Esophagus muscularis mucosa (tissue), 4 donors: ENCODE data around the gene GLCE. TPM values are rescaled to one million over a fixed set of nuclear protein-coding genes. Genes with fewer than 3 reads are reported as not detected.

Experiments used
- DNase-seq: peaks from one replicate; pipeline ENCODE4 v3.0.0-alpha.2; 2017; ENCODE audit errors: extremely low spot score
- H3K27ac ChIP-seq, 4 donors: fragments of 200-600 bp; sonication (generic); replicated peaks in 1 of 4; 1 replicate in 3 of 4; 2 replicates in 1 of 4; pipeline ENCODE4 v1.5.1; 2016 to 2019; ENCODE audit warnings: mild to moderate bottlenecking in 1 of 4
- H3K27me3 ChIP-seq, 4 donors: fragments of 200-600 bp; sonication (generic); one replicate each; pipeline versions ENCODE4 v1.5.1 to v1.6.0; 2016 to 2019
- H3K36me3 ChIP-seq, 4 donors: fragments of 200-600 bp; sonication (generic); one replicate each; pipeline ENCODE4 v1.5.1; 2016 to 2019
- H3K4me1 ChIP-seq, 4 donors: fragments of 200-600 bp; sonication (generic); one replicate each; pipeline ENCODE4 v1.5.1; 2016 to 2019
- H3K4me3 ChIP-seq, 4 donors: fragments of 200-600 bp; sonication (generic); 1 replicate in 2 of 4; 2 replicates in 2 of 4; pipeline ENCODE4 v1.5.1; 2016 to 2019; ENCODE audit warnings: mild to moderate bottlenecking in 4 of 4, moderate library complexity in 1 of 4
- H3K9me3 ChIP-seq, 4 donors: fragments of 200-600 bp; sonication (generic); 1 replicate in 3 of 4; 2 replicates in 1 of 4; pipeline ENCODE4 v1.5.1; 2016 to 2019
- EP300 ChIP-seq: sonication (generic); formaldehyde crosslinking; IDR thresholded peaks from one replicate; pipeline ENCODE4 v1.6.1; 2017; ENCODE audit warnings: antibody characterized with exemption
- POLR2A ChIP-seq: fragments of 450-650 bp; IDR thresholded peaks from one replicate; pipeline ENCODE4 v1.6.1; 2017; ENCODE audit warnings: antibody characterized with exemption, moderate library complexity, mild to moderate bottlenecking, low read depth
- POLR2AphosphoS5 ChIP-seq, 2 donors: sonication (generic); formaldehyde crosslinking; IDR thresholded peaks; one replicate each; pipeline ENCODE4 v1.6.1; 2017; ENCODE audit warnings: antibody characterized with exemption in 2 of 2
- WGBS: methylation state at CpG from one replicate; pipeline ENCODE4 v1.1.5; 2018; 5-methylcytosine and 5-hydroxymethylcytosine counted together
- intact Hi-C: fragments of 100-400 bp; cut with DNase I; formaldehyde crosslinking; loops from one replicate; pipeline ENCODE4 v1.15.1; 2023
- total RNA-seq, 4 donors: library from RNA; depleted of rRNA; stranded (reverse); fragments of >200 nt; gene quantifications; one replicate each; pipeline versions ENCODE4 v1.1.0 to v1.2.1, GENCODE V29; 2016
- TF ChIP-seq, protein P1 (sequence below), 3 experiments: fragments of 200-600 bp in 2 of 3; fragments of 450-650 bp in 1 of 3; sonication (generic) in 2 of 3; IDR thresholded peaks; one replicate each; pipeline ENCODE4 v1.5.1; 2017 to 2019; ENCODE audit warnings: antibody characterized with exemption in 3 of 3, mild to moderate bottlenecking in 2 of 3, moderate library complexity in 1 of 3

The GLCE gene
- total RNA-seq, 4 donors from 2014 or later, result 9.6 to 13.2 (median 9.8) TPM

GRCh38 chr15:69133862-69134519, 26.4 kb upstream of the GLCE start:
- H3K4me3 ChIP-seq, result no peak overlapping the region
- TF ChIP-seq POLR2AphosphoS5 (IDR thresholded peaks at IDR 0.05), result no peak
- TF ChIP-seq POLR2A, result no peak
- TF ChIP-seq, protein P1, sequence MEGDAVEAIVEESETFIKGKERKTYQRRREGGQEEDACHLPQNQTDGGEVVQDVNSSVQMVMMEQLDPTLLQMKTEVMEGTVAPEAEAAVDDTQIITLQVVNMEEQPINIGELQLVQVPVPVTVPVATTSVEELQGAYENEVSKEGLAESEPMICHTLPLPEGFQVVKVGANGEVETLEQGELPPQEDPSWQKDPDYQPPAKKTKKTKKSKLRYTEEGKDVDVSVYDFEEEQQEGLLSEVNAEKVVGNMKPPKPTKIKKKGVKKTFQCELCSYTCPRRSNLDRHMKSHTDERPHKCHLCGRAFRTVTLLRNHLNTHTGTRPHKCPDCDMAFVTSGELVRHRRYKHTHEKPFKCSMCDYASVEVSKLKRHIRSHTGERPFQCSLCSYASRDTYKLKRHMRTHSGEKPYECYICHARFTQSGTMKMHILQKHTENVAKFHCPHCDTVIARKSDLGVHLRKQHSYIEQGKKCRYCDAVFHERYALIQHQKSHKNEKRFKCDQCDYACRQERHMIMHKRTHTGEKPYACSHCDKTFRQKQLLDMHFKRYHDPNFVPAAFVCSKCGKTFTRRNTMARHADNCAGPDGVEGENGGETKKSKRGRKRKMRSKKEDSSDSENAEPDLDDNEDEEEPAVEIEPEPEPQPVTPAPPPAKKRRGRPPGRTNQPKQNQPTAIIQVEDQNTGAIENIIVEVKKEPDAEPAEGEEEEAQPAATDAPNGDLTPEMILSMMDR (IDR thresholded peaks at IDR 0.05), result no peak
- TF ChIP-seq EP300, result no peak
- no peaks in the 10 kb centered on the region for H3K36me3 ChIP-seq
- no peaks in the 10 kb centered on the region for H3K4me1 ChIP-seq
- DNase-seq, result no peak
- H3K9me3 ChIP-seq, result no peaks in the 10 kb centered on the region
- H3K27ac ChIP-seq, result no peak overlapping the region
- whole genome bisulfite sequencing, result 86% methylated on average over 5 of the region's 5 CpGs
- H3K27me3 ChIP-seq, result peaks cover 0 to 23% (median 0%) of the 10 kb centered on the region in 4 donors
- intact Hi-C loops, result no loop called here

DNA sequence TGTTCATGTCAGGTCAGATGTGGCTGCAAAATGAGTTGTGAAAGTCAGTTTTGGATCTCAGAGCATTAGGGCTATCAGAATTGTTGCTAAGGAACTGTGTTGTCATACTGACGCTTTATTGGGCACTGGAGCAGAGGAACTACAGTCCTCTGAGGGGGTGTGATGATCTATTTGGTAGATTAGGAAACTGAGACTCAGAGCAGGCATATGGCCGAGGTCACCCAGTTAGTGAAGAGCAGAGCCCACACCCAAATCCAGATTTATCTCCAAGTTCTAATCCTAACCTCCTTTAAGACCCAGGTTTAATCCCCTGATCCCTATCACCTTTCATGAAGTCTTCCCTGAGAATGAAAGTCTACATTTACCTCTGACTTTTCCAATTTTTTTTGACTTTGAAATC, 25.6 kb upstream of the GLCE start:
- intact Hi-C loops, result no loop called here
- no peaks in the 10 kb centered on the region for H3K36me3 ChIP-seq
- no peak overlapping the region for H3K27ac ChIP-seq
- no peak for TF ChIP-seq POLR2AphosphoS5 (IDR thresholded peaks at IDR 0.05)
- TF ChIP-seq POLR2A, result no peak
- TF ChIP-seq, protein P1 (IDR thresholded peaks at IDR 0.05), result no peak
- TF ChIP-seq EP300, result no peak
- no peaks in the 10 kb centered on the region for H3K9me3 ChIP-seq
- peaks cover 0 to 28% (median 0%) of the 10 kb centered on the region in 4 donors for H3K27me3 ChIP-seq
- WGBS, result 85% methylated on average over 2 of the region's 2 CpGs
- no peak for DNase-seq
- H3K4me1 ChIP-seq, result no peaks in the 10 kb centered on the region
- H3K4me3 ChIP-seq, result no peak overlapping the region

DNA sequence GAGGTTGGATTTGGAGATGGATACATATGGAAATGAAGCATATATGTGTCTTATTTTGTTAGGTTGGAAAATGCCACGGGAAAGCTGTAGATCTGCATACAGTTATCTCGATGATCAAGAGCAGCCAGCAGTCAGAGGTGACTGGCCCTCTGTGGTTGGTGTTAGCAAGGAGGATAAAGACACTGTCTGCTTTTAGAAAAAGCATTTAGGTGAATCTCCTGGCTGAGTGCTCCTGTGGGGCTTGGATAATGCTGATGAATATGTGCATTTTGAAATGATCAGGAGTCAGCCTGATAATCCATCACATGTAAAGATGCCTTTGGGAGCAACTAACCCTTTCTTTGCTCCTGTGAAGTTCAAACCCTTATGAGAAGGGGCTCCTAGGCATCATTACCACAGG, 24.9 kb upstream of the GLCE start:
- no peaks in the 10 kb centered on the region for H3K4me1 ChIP-seq
- no peaks in the 10 kb centered on the region for H3K9me3 ChIP-seq
- TF ChIP-seq, protein P1 (IDR thresholded peaks at IDR 0.05), result no peak
- TF ChIP-seq POLR2A (no peak), POLR2AphosphoS5 (IDR thresholded peaks at IDR 0.05) (no peak), EP300 (no peak)
- no peak overlapping the region for H3K27ac ChIP-seq
- H3K36me3 ChIP-seq, result no peaks in the 10 kb centered on the region
- H3K27me3 ChIP-seq, result peaks cover 0 to 31% (median 0%) of the 10 kb centered on the region in 4 donors
- no peak for DNase-seq
- intact Hi-C loops, result no loop called here
- WGBS, result 89% methylated on average over 2 of the region's 2 CpGs
- H3K4me3 ChIP-seq, result no peak overlapping the region

DNA sequence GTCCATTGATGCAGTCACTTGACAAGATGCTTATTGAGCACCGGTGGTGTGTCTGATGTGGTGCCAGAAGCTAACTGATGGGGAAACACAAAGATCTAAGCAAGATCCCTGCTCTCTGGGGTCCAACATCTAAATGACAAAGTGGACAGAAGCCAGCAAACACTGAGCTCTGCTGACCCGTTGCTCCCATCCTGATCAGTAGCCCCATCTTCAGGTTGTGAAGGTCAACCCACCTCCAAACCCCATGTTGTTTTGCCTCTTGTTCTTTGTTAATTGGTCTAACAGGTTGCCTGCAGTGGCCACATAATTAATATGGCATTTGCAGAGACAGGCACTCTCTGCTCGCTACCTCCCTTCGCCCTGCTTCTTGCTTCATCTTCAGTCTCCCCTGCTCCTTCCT, 21.5 kb upstream of the GLCE start:
- intact Hi-C loops, result no loop called here

More for the DNA sequence above, 21.5 kb upstream of the GLCE start:
- H3K27me3 ChIP-seq, result peaks cover 0 to 63% (median 0%) of the 10 kb centered on the region in 4 donors
- H3K4me3 ChIP-seq, result no peak overlapping the region
- DNase-seq, result no peak
- H3K9me3 ChIP-seq, result peaks cover 0 to 5% (median 0%) of the 10 kb centered on the region in 4 donors
- no peaks in the 10 kb centered on the region for H3K36me3 ChIP-seq
- TF ChIP-seq, protein P1 (IDR thresholded peaks at IDR 0.05), result no peak
- TF ChIP-seq POLR2AphosphoS5 (IDR thresholded peaks at IDR 0.05) (no peak), EP300 (no peak), POLR2A (no peak)
- H3K4me1 ChIP-seq, result no peaks in the 10 kb centered on the region
- WGBS, result 76% methylated on average over 4 of the region's 4 CpGs
- no peak overlapping the region for H3K27ac ChIP-seq
